ENCODE data around the gene POLRMT.

Gene POLRMT

DNA sequence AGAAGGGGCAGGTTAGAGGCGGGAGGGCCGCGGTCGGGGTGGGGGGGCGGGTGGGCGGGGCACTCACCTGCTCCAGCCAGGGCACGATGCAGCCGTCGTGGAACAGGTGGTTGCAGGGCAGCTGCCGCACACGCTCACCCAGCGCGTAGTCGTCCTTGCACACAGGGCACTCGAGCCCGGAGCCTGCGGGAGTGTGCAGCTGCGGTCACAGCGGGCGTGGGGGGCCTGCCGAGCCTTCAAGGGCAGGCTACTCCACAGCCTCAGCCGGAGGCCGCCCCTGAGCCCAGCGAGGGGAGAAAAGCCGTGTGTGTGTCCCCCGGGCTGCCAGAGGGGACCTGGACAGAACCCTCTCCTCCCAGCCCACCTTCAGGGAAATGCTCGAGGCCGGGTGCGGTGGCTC is 15.0 kb upstream of the POLRMT start:
- in situ Hi-C loops (cut with HindIII; ENCODE audit: low sequenced_read_pairs): no loop called here

- in situ Hi-C loops (cut with HindIII; ENCODE audit: low sequenced_read_pairs): no loop called here
Measured at GRCh38 chr19:647566-648284, 14.4 kb upstream of the POLRMT start.

DNA sequence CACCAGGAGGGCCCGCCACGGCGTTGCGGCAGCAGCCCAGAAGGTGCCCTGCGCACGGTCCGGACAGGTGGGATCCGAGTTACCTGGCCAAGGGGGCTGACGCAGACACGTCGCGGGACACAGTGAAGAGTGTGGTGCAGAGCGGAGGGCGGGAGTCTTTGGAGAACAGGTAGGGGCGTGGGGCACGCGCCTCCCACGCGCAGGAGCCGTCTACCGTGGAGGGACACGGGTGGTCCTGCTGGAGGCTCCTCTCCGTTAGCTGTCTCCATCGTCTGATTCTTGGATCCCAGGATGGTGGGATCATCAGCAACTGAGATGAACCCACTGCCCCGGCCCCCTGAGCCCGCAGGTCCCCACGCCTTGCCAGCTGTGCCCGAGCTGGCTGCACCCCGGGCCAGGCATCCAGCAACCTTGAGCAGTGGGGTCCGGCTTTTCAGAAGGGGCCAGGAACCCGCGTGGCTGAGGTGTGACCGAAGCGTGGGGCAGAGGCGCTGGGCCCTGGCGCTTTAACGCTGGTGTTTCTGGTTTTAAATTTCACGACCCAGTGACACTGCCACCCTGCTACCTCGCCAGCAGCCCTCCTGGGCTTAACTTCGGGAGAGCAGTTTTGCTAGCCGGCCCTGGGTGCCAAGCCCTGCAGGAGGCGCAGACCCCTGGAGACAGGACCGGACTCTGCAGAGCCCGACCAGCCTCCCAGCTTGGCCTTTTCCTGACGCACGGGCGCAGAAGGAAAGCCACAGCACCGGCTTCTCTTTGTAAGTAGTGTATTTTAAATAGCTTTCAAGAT is 13.6 kb upstream of the POLRMT start:
- in situ Hi-C loops (cut with HindIII; ENCODE audit: low sequenced_read_pairs): no loop called here

GRCh38 chr19:645912-646778 is 12.8 kb upstream of the POLRMT start:
- in situ Hi-C loops (cut with HindIII; ENCODE audit: low sequenced_read_pairs): no loop called here

DNA sequence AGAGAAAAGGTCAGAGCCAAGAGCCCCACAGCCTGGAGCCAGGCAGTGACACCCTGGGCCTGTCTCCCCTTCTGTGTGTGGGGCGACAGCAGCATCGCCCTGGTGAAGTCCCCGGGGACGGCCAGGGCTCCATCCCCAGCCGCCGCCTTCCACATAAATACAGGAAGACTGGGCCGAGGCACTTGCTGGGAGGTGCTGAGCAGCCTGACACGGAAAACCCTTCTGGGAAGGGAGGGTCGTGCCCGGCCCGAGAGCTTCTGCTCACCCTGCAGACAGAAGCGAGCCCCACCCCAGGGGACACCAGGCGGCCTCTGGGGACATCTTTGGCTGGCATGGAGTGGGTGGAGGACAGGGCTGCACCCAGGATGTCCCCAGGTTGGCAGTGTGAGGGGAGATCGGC is 11.5 kb upstream of the POLRMT start:
- in situ Hi-C loops (cut with HindIII; ENCODE audit: low sequenced_read_pairs): no loop called here

DNA sequence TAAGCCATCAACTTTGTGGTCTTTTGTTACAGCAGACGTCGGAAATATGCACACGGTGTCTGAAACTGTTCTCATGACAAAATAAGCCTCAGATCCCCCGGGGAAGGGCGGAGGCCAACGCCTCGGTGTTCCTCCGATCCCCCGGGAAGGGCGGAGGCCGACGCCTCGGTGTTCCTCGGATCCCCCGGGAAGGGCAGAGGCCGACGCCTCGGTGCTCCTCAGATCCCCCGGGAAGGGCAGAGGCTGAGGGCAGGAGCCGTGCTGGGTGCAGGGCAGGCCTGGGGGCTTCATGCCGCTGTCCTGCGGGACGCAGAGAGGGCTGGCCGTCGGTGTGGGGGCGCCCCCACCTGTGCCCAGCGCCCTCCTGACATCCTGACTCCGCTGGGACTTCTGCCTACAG is 11.0 kb upstream of the POLRMT start:
- in situ Hi-C loops (cut with HindIII; ENCODE audit: low sequenced_read_pairs): no loop called here

GRCh38 chr19:643736-644135 is 10.4 kb upstream of the POLRMT start:
- in situ Hi-C loops (cut with HindIII; ENCODE audit: low sequenced_read_pairs): no loop called here

- in situ Hi-C loops (cut with HindIII; ENCODE audit: low sequenced_read_pairs): no loop called here
Measured at GRCh38 chr19:642767-643727, 9.7 kb upstream of the POLRMT start.

DNA sequence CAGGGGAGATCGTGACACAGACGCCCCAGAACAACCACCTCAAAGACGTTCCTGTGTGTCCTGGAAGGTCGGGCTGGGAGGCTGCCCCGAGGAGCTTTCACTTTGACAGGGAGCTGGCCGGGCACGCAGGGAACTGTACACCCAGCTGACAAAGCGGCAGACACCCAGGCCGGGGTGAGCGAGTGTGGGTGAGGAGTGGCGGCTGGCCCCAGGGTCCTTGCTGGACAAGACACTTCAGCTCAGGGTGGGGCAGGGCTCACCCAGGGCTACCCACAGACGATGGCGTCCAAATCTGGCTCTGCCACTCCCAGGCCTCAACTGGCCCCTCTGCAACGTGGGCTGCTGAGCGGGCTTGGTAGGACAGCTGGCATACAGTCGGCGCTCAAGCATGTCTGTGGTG is 8.4 kb upstream of the POLRMT start:
- in situ Hi-C loops (cut with HindIII; ENCODE audit: low sequenced_read_pairs): no loop called here

DNA sequence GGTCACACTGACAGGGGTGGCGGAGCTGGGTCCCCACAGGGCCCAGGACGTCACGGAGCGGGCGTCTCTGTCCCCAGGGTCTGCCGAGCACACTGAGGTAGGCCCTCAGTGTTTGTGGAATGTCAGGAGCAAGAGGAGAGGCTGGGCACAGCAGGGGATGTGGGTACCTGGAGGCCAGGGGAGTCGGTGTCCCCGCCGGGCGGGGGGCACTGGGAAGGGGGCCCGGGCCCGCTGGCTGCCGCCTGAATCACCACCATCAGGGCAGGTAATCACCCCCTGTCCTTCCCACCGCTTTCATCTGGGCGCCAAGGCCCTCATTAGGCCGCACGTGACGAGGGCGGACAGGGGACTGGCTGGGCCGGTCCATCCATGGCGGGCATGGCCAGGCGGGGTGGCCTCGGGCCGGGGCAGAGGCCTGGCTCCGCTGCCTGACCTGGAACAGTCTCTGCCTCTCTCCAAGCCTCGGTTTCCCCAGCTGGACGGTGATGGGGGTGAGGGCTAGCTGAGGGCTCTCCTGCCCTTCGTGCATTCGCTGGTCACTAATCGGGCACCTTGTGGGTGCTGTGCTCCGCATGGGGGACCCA is 7.4 kb upstream of the POLRMT start:
- in situ Hi-C loops (cut with HindIII; ENCODE audit: low sequenced_read_pairs): no loop called here

DNA sequence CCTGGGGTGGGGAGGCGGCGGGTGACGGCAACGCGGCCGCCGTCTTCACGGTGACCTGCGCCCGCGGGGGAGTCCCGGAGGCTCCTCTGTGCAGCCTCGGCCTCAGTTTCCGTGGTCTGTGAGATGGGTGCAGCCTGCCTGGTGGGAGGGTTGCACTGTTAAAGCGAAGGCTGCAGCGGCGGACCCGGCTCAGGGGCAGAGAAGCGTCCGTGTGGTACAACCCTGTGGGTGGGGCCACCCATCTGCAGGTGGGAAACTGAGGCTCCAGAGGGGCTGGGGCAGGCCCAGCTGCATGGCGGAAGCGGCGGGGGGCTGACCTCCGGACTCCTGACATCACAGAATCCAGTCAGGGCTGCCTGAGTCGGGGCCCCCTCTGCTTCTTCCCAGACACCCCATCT is 6.8 kb upstream of the POLRMT start:
- in situ Hi-C loops (cut with HindIII; ENCODE audit: low sequenced_read_pairs): no loop called here

DNA sequence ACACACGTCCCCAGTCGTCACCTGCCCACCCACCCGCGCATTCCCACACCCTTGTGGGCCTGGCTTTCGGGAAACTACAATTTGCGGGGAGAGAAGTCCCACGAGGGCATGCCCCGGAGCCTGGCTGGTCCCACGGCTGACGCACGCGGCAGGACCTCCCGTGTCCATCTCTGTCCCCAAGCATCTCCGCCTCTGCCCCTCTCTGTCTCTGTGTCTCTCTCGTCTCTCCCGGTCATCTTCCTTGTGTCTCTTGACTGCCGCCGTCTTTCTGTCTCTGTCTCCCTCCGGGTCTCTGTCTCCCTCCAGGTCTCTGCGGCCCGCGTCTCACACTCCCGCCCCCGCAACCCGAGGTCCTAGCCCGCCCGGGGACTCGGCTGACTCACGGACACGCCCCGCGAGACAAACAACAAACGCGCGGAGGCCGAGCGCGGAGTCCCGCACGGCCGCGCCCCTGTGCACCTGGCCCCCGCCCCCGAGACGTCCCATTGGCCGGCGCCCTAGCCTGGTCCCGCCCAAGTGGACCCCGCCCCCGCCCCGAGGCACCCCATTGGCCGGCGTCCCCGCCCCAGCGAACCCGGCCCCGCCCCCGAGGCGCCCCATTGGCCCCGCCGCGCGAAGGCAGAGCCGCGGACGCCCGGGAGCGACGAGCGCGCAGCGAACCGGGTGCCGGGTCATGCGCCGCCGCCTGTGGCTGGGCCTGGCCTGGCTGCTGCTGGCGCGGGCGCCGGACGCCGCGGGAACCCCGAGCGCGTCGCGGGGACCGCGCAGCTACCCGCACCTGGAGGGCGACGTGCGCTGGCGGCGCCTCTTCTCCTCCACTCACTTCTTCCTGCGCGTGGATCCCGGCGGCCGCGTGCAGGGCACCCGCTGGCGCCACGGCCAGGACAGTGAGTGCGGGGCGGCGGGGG is 6.2 kb upstream of the POLRMT start, which contains the start of gene FGF22:
Gene FGF22, plus strand, starts transcription at position 627 of the 908 bp plus-strand sequence. Its CDS starts 47 bp downstream, at position 674.
- in situ Hi-C loops (cut with HindIII; ENCODE audit: low sequenced_read_pairs): no loop called here

DNA sequence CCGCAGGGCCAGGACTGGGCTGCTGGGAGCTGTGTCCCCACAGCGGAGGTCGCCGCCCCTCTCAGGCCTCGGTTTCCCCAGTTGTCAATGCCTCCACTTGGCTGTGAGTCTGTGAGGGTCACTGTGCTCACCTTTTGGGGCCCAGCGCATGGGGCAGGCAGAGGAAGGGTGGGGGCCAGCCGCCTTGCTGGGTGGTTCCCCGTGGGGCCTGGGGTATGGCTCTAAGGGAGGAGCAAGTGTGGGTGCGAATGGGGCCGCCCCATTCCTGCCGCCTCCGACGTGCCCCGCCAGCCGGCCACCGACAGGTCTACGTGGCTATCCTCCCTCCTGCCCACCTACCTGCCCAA is 5.5 kb upstream of the POLRMT start:
- in situ Hi-C loops (cut with HindIII; ENCODE audit: low sequenced_read_pairs): no loop called here

- in situ Hi-C loops (cut with HindIII; ENCODE audit: low sequenced_read_pairs): no loop called here
Measured at GRCh38 chr19:634975-635652, 1.8 kb upstream of the POLRMT start.

GRCh38 chr19:633786-634639 is 676 bp upstream of the POLRMT start:
- in situ Hi-C loops (cut with HindIII; ENCODE audit: low sequenced_read_pairs): no loop called here

DNA sequence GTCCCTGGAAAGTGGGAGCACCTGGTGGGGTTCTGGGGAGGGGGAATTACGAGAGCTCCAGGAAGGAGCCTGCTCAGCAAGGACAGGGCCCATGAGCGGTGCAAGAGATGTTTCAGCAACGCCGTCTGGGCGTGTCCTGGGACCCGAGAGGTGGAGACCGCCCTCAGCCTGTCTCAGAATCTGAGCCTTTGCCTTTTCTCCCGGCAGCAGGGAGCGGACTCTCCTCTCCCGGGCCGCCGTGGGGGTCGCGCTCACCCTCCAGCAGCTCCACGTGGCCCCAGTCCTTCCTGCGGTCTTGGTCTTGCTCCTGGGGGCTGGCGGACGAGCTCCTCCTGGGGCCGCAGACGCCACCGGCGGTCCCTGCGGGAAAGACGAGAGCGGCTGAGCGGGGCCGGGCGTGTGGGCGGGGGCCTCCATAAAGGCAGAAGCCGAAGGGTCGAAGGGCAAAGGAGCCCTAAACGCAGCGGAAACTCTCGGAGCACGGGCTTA is 714 bp downstream of the POLRMT start:
- in situ Hi-C loops (cut with HindIII; ENCODE audit: low sequenced_read_pairs): no loop called here

GRCh38 chr19:629961-630714 is 3.2 kb downstream of the POLRMT start:
- in situ Hi-C loops (cut with HindIII; ENCODE audit: low sequenced_read_pairs): no loop called here
